Ishikawa (cell line): ENCODE measurements around the gene BEND2.

ENCODE experiments used
- CEBPB ChIP-seq: IDR thresholded peaks from 2 replicates; pipeline ENCODE4 v1.6.1; 2012
- CREB1 ChIP-seq: IDR thresholded peaks from 2 replicates; pipeline ENCODE4 v1.6.1; 2012; ENCODE audit warnings: low read depth
- EGR1 ChIP-seq: IDR thresholded peaks from 2 replicates; pipeline ENCODE4 v1.6.1; 2012
- EP300 ChIP-seq: IDR thresholded peaks from 2 replicates; pipeline ENCODE4 v1.6.1; 2012; ENCODE audit warnings: borderline replicate concordance
- FOXM1 ChIP-seq: IDR thresholded peaks from 2 replicates; pipeline ENCODE4 v1.6.1; 2012; ENCODE audit warnings: low read depth, borderline replicate concordance
- MAX ChIP-seq: IDR thresholded peaks from 2 replicates; pipeline ENCODE4 v1.6.1; 2012
- NFIC ChIP-seq: IDR thresholded peaks from 2 replicates; pipeline ENCODE4 v1.6.1; 2012
- RAD21 ChIP-seq: IDR thresholded peaks from 2 replicates; pipeline ENCODE4 v1.6.1; 2012; ENCODE audit warnings: low read depth
- REST ChIP-seq: IDR thresholded peaks from 2 replicates; pipeline ENCODE4 v1.6.1; 2012; ENCODE audit warnings: low read depth, mild to moderate bottlenecking
- TAF1 ChIP-seq: IDR thresholded peaks from 2 replicates; pipeline ENCODE4 v1.6.1; 2012; ENCODE audit warnings: low read depth, mild to moderate bottlenecking
- TCF12 ChIP-seq: IDR thresholded peaks from 2 replicates; pipeline ENCODE4 v1.6.1; 2012; ENCODE audit warnings: low read depth
- TEAD4 ChIP-seq: IDR thresholded peaks from 2 replicates; pipeline ENCODE4 v1.6.1; 2012
- USF1 ChIP-seq: IDR thresholded peaks from 2 replicates; pipeline ENCODE4 v1.6.1; 2012
- YY1 ChIP-seq: IDR thresholded peaks from 2 replicates; pipeline ENCODE4 v1.6.1; 2012; ENCODE audit warnings: low read depth
- ZBTB7A ChIP-seq: IDR thresholded peaks from 2 replicates; pipeline ENCODE4 v1.6.1; 2012; ENCODE audit warnings: low read depth

BEND2 gene

GRCh38 chrX:18220786-18221185 lies at the start of gene BEND2:
TSS of gene BEND2 (minus strand) at chrX:18220886. CDS start at chrX:18220750, 136 bp downstream.
- no peak for TF ChIP-seq USF1
- no peak for TF ChIP-seq ZBTB7A
- no peak for TF ChIP-seq TAF1
- TF ChIP-seq NFIC, result no peak
- no peak for TF ChIP-seq FOXM1
- TF ChIP-seq TEAD4, result no peak
- TF ChIP-seq EGR1, result no peak
- no peak for TF ChIP-seq MAX
- no peak for TF ChIP-seq REST
- TF ChIP-seq EP300, result no peak
- TF ChIP-seq CEBPB, result no peak
- no peak for TF ChIP-seq TCF12

- no peak for TF ChIP-seq MAX
- TF ChIP-seq CREB1, result no peak
- TF ChIP-seq REST, result no peak
- no peak for TF ChIP-seq YY1
- no peak for TF ChIP-seq USF1
- no peak for TF ChIP-seq TEAD4
- no peak for TF ChIP-seq CEBPB
These were observed 34.4 kb upstream of the BEND2 start for GRCh38 chrX:18255059-18255458.

GRCh38 chrX:18252644-18253359 lies 32.1 kb upstream of the BEND2 start:
- no peak for TF ChIP-seq TCF12
- no peak for TF ChIP-seq ZBTB7A
- no peak for TF ChIP-seq EP300
- no peak for TF ChIP-seq CREB1
- no peak for TF ChIP-seq FOXM1
- no peak for TF ChIP-seq RAD21
- no peak for TF ChIP-seq MAX
- no peak for TF ChIP-seq CEBPB
- TF ChIP-seq YY1, result no peak
- no peak for TF ChIP-seq TEAD4
- no peak for TF ChIP-seq USF1
- TF ChIP-seq NFIC, result no peak
- TF ChIP-seq TAF1, result no peak
- no peak for TF ChIP-seq REST
- no peak for TF ChIP-seq EGR1

- TF ChIP-seq USF1 (no peak), YY1 (no peak), EP300 (no peak), TEAD4 (no peak), EGR1 (no peak), NFIC (no peak), TCF12 (no peak), REST (no peak)
These were observed 7.4 kb upstream of the BEND2 start for GRCh38 chrX:18228069-18228468.
